ENCODE measurements around the gene ZNF793. TPM values are rescaled to one million over a fixed set of nuclear protein-coding genes. Genes with fewer than 3 reads are reported as not detected.

Gene ZNF793
- total RNA-seq, 4 donors from 2014 or later = 2.4 to 21.3 (median 8.6) TPM

- Histone ChIP-seq H3K27me3 (no peaks in the 10 kb centered on the region), H3K9me3 (peaks cover 0 to 13% of the 10 kb centered on the region in 2 donors), H3K4me3 (no peak overlapping the region), H3K27ac (no peak overlapping the region), H3K4me1 (no peaks in the 10 kb centered on the region), H3K36me3 (no peaks in the 10 kb centered on the region)
- TF ChIP-seq CTCF (IDR thresholded peaks at IDR 0.05) (no peak), POLR2A (IDR thresholded peaks at IDR 0.05) (no peak)
- DNase-seq = no peak
- intact Hi-C loops (cut with DNase I; ENCODE audit: low total_unique reads) = no loop called here
Measured at GRCh38 chr19:37519890-37520289, 13.2 kb downstream of the ZNF793 start.

- intact Hi-C loops (cut with DNase I; ENCODE audit: low total_unique reads) = no loop called here
- Histone ChIP-seq H3K4me1 (no peaks in the 10 kb centered on the region), H3K27me3 (no peaks in the 10 kb centered on the region), H3K9me3 (peaks cover 5 to 70% of the 10 kb centered on the region in 2 donors), H3K27ac (no peak overlapping the region), H3K36me3 (no peaks in the 10 kb centered on the region), H3K4me3 (no peak overlapping the region)
- TF ChIP-seq POLR2A (IDR thresholded peaks at IDR 0.05) = no peak
- no peak for DNase-seq
Measured at GRCh38 chr19:37537391-37537947, 30.7 kb downstream of the ZNF793 start.

GRCh38 chr19:37551129-37551993 is 44.6 kb downstream of the ZNF793 start:
- Histone ChIP-seq H3K27ac (no peak overlapping the region), H3K4me3 (no peak overlapping the region), H3K36me3 (no peaks in the 10 kb centered on the region), H3K4me1 (no peaks in the 10 kb centered on the region), H3K27me3 (no peaks in the 10 kb centered on the region), H3K9me3 (peaks cover 0 to 77% of the 10 kb centered on the region in 2 donors)
- no peak for DNase-seq
- intact Hi-C loops (cut with DNase I; ENCODE audit: low total_unique reads) = no loop called here
- TF ChIP-seq CTCF (IDR thresholded peaks at IDR 0.05) (no peak), POLR2A (IDR thresholded peaks at IDR 0.05) (no peak)

- no peaks in the 10 kb centered on the region for H3K4me1 ChIP-seq
- no peaks in the 10 kb centered on the region for H3K27me3 ChIP-seq
- TF ChIP-seq CTCF (IDR thresholded peaks at IDR 0.05) (no peak), POLR2A (IDR thresholded peaks at IDR 0.05) (no peak)
- H3K9me3 ChIP-seq = peaks cover 16 to 48% of the 10 kb centered on the region in 2 donors
- H3K27ac ChIP-seq = no peak overlapping the region
- H3K36me3 ChIP-seq = peaks cover 0 to 6% of the 10 kb centered on the region in 2 donors
- intact Hi-C loops (cut with DNase I; ENCODE audit: low total_unique reads) = no loop called here
- no peak for DNase-seq
- H3K4me3 ChIP-seq = no peak overlapping the region
Measured at GRCh38 chr19:37563518-37563917, 56.8 kb downstream of the ZNF793 start.

DNA sequence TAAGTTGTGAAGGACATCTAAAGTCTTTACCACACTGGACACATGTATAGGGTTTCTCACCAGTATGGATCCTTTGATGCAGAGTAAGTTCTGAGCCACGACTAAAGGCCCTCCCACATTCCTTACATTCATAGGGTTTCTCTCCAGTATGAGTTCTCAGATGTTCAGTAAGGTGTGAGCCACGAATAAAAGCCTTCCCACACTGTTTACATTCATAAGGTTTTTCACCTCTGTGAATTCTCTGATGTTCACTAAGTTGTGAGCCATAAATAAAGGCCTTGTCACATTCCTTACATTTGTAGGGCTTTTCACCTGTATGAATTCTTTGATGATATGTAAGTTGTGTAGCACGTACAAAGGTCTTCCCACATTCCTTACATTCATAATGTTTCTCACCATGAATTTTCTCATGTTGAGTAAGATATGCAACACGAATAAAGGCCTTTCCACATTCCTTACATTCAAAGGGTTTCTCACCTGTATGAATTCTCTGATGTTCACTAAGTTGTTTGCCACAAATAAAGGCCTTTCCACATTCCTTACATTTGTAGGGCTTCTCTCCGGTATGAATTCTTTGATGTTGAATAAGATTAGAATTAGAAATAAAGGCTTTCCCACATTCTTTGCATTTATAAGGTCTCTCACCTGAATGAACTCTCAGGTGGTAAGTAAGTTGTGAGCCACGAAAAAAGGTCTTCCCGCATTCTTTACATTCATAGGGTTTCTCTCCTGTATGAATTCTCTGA is 58.1 kb downstream of the ZNF793 start:
- Histone ChIP-seq H3K9me3 (peaks cover 16 to 35% of the 10 kb centered on the region in 2 donors), H3K36me3 (peaks cover 0 to 6% of the 10 kb centered on the region in 2 donors), H3K4me3 (no peak overlapping the region), H3K27ac (no peak overlapping the region), H3K27me3 (no peaks in the 10 kb centered on the region), H3K4me1 (no peaks in the 10 kb centered on the region)
- no peak for DNase-seq
- intact Hi-C loops (cut with DNase I; ENCODE audit: low total_unique reads) = no loop called here
- no peak for TF ChIP-seq POLR2A (IDR thresholded peaks at IDR 0.05)
- TF ChIP-seq CTCF (IDR thresholded peaks at IDR 0.05) = no peak
